Aortic smooth muscle cell (primary cell): ENCODE results near the gene ERICH6. TPM values are rescaled to one million over a fixed set of nuclear protein-coding genes. Genes with fewer than 3 reads are reported as not detected.

Experiments used
- total RNA-seq: library from RNA; depleted of rRNA; stranded (reverse); fragments of >200 nt; gene quantifications from 2 replicates; pipeline ENCODE4 v1.2.3, GENCODE V29; 2014

Gene ERICH6
- 0.06 and 0.13 TPM in 2 replicates for total RNA-seq

DNA sequence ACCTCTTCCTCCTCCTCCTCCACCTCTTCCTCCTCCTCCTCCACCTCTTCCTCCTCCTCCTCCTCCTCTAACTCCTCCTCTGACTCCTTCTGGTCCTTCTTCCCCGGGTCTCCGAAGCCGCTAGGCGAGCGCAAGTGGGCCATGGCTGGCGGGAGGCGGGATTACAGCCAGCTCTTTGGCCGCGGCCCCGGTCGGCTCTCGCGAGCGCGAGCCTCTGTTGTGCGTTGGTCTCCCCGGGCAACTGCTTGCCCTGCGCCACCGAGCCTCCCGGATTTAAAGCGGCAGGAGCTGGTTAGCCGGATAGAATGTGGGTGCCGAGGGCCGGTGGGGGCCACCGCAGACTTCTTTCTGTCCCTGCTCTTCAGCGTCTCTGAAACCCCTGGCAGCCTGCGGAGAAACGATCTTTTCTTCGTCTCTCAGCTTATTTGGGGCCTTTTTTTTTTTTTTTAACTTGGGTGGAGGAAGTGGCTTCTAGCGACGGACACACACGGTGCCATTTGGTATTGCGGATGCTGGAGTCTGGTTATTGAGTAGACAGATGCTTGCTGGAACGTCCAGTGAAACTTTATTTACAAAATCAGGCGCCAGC is at the start of gene ERICH6:
TSS of gene ERICH6 (minus strand) at position 165 of the 589 bp plus-strand sequence. CDS start at position 143, 22 bp downstream.

Other genes starting within 250 kb of the ERICH6 start
- gene SERP1, start 157.4 kb downstream of the ERICH6 start, total RNA-seq = 124 and 159 TPM in 2 replicates
- gene EIF2A, start 157.1 kb downstream of the ERICH6 start, total RNA-seq = 110 and 131 TPM in 2 replicates
- gene SELENOT, start 100.6 kb downstream of the ERICH6 start, total RNA-seq = 145 and 189 TPM in 2 replicates
- 13.3 and 15.0 TPM in 2 replicates for gene SIAH2, start 59.2 kb upstream of the ERICH6 start, total RNA-seq
- gene MINDY4B, start 201.5 kb upstream of the ERICH6 start, total RNA-seq = not detected in 2 replicates